ENCODE results near the gene RAP1GAP2.
A peak's percentile ranks its signal among the peaks of the same experiment; 100 is the strongest.
"Not testable (repeated sequence)": the region's sequence is repeated elsewhere in the genome, so short reads cannot be mapped to it uniquely, and the experiment has no call there.

Gene RAP1GAP2

GRCh38 chr17:3040882-3041281, 244.6 kb downstream of the RAP1GAP2 start:
- Mint-ChIP-seq H3K4me1 (ENCODE audit: low read depth) (no peaks in the 10 kb centered on the region), H3K9me3 (peaks cover 16% of the 10 kb centered on the region), H3K4me3 (no peak overlapping the region), H3K27ac (no peak overlapping the region), H3K36me3 (ENCODE audit: low read depth) (no peaks in the 10 kb centered on the region), H3K27me3 (ENCODE audit: low read depth) (no peaks in the 10 kb centered on the region)
- DNase-seq (ENCODE audit: low spot score): peak; percentile 1

GRCh38 chr17:3043737-3044365, 247.6 kb downstream of the RAP1GAP2 start:
- H3K27ac Mint-ChIP-seq: no peak overlapping the region
- H3K4me1 Mint-ChIP-seq (ENCODE audit: low read depth): peaks cover 4% of the 10 kb centered on the region
- peak; percentile 3 for DNase-seq (ENCODE audit: low spot score)
- no peaks in the 10 kb centered on the region for H3K36me3 Mint-ChIP-seq (ENCODE audit: low read depth)
- H3K4me3 Mint-ChIP-seq: no peak overlapping the region
- H3K27me3 Mint-ChIP-seq (ENCODE audit: low read depth): no peaks in the 10 kb centered on the region
- peaks cover 16% of the 10 kb centered on the region for H3K9me3 Mint-ChIP-seq

DNA sequence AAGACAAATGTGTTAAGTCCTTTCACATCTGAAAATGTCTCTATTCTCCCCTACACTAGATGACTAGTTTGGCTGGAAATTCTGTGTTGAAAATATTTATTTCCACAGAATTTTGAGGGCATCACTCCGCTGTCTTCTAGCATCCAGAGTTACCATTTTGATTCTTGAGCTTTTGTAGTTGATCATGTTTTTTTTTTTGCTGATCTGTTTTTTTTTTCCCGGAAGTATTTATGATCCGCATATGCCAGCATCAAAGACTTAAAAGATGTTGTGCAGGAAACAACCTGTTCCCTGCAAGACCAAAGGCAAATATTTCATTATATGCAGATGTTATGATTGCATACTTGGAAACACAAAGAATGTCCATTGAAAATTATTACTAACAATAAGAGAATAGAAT, 250.5 kb downstream of the RAP1GAP2 start:
- Mint-ChIP-seq H3K4me1 (ENCODE audit: low read depth) (peaks cover 9% of the 10 kb centered on the region), H3K9me3 (peaks cover 16% of the 10 kb centered on the region), H3K4me3 (no peak overlapping the region), H3K27ac (no peak overlapping the region), H3K36me3 (ENCODE audit: low read depth) (no peaks in the 10 kb centered on the region), H3K27me3 (ENCODE audit: low read depth) (no peaks in the 10 kb centered on the region)
- no peak for DNase-seq (ENCODE audit: low spot score)

DNA sequence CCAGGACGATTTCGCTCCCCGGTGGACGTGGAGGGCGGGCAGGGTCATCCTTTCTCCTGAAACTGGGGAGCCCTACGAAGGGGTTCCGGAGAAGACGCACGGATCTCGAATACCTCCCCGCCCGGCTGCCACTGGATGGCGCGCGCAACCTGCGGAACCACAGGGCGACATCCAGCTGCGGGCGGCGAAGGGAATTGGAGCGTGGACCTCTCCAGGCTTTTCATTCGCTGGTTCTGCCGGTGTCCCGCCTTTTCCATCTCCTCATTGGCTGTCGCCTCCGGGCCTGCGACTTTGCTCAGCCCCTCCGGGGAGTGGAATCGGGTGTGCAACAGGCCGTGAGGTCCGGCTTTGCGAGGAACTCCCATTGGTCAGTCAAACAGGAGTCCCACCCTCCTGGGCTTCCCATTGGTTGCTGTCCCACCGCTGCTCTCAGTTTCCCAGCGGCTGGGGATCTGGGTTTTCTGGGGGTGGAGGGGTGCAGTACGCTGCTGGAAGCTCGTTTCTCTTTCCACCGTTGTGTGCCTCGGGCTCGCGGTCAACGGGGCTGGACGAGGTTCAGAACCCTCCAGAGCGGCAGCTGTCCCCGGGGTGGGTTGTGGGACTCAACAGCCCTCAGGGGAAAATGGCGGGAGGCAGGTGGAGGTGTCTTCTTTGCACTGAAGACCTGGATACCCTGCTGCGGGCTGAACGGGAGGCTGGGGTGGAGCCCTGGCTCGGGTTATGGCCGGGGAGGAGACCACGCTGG, 252.7 kb downstream of the RAP1GAP2 start:
- Mint-ChIP-seq H3K36me3 (ENCODE audit: low read depth) (no peaks in the 10 kb centered on the region), H3K9me3 (peaks cover 7% of the 10 kb centered on the region), H3K27ac (peak overlapping the region; percentile 85), H3K4me1 (ENCODE audit: low read depth) (peaks cover 9% of the 10 kb centered on the region), H3K27me3 (ENCODE audit: low read depth) (no peaks in the 10 kb centered on the region), H3K4me3 (peak overlapping the region; percentile 97)
- peak; percentile 90 for DNase-seq (ENCODE audit: low spot score)

- Mint-ChIP-seq H3K4me3 (peak overlapping the region; percentile 97), H3K9me3 (no peaks in the 10 kb centered on the region), H3K36me3 (ENCODE audit: low read depth) (no peaks in the 10 kb centered on the region), H3K27ac (no peak overlapping the region), H3K27me3 (ENCODE audit: low read depth) (no peaks in the 10 kb centered on the region), H3K4me1 (ENCODE audit: low read depth) (peaks cover 9% of the 10 kb centered on the region)
- no peak for DNase-seq (ENCODE audit: low spot score)
Measured at GRCh38 chr17:3049705-3050295, 253.6 kb downstream of the RAP1GAP2 start.

- not testable (repeated sequence) for H3K4me3 Mint-ChIP-seq; H3K9me3 Mint-ChIP-seq; H3K27ac Mint-ChIP-seq; H3K4me1 Mint-ChIP-seq (ENCODE audit: low read depth); DNase-seq (ENCODE audit: low spot score); H3K27me3 Mint-ChIP-seq (ENCODE audit: low read depth); H3K36me3 Mint-ChIP-seq (ENCODE audit: low read depth)
Measured at GRCh38 chr17:3054868-3055267, 258.6 kb downstream of the RAP1GAP2 start.

- H3K27me3 Mint-ChIP-seq (ENCODE audit: low read depth); H3K27ac Mint-ChIP-seq; H3K9me3 Mint-ChIP-seq; H3K36me3 Mint-ChIP-seq (ENCODE audit: low read depth); H3K4me3 Mint-ChIP-seq; DNase-seq (ENCODE audit: low spot score); H3K4me1 Mint-ChIP-seq (ENCODE audit: low read depth): not testable (repeated sequence)
Measured at GRCh38 chr17:3062824-3063377, 266.7 kb downstream of the RAP1GAP2 start.

- not testable (repeated sequence) for DNase-seq (ENCODE audit: low spot score); H3K27me3 Mint-ChIP-seq (ENCODE audit: low read depth); H3K27ac Mint-ChIP-seq; H3K9me3 Mint-ChIP-seq; H3K36me3 Mint-ChIP-seq (ENCODE audit: low read depth); H3K4me3 Mint-ChIP-seq; H3K4me1 Mint-ChIP-seq (ENCODE audit: low read depth)
Measured at GRCh38 chr17:3063507-3063906, 267.3 kb downstream of the RAP1GAP2 start, which contains the start of gene OR1D5. Gene OR1D5, minus strand, starts transcription at chr17:3063607. Its CDS starts 0 bp downstream, at chr17:3063607.

GRCh38 chr17:3065192-3065591, 269.0 kb downstream of the RAP1GAP2 start:
- H3K27ac Mint-ChIP-seq; H3K4me1 Mint-ChIP-seq (ENCODE audit: low read depth); H3K9me3 Mint-ChIP-seq; DNase-seq (ENCODE audit: low spot score); H3K4me3 Mint-ChIP-seq; H3K27me3 Mint-ChIP-seq (ENCODE audit: low read depth); H3K36me3 Mint-ChIP-seq (ENCODE audit: low read depth): not testable (repeated sequence)

- not testable (repeated sequence) for H3K27me3 Mint-ChIP-seq (ENCODE audit: low read depth); H3K27ac Mint-ChIP-seq; H3K4me1 Mint-ChIP-seq (ENCODE audit: low read depth); DNase-seq (ENCODE audit: low spot score); H3K9me3 Mint-ChIP-seq; H3K4me3 Mint-ChIP-seq; H3K36me3 Mint-ChIP-seq (ENCODE audit: low read depth)
Measured at GRCh38 chr17:3073850-3074249, 277.6 kb downstream of the RAP1GAP2 start.

All from T-helper 2 cell treated with Interferon-gamma antibody and Interleukin-4, amounts not matched to agents 5 μg/mL and 100 μg/mL, for 36 hours (primary cell).